Fibroblast of lung (primary cell): ENCODE results near the gene MOXD1. TPM values are rescaled to one million over a fixed set of nuclear protein-coding genes. Genes with fewer than 3 reads are reported as not detected.

ENCODE experiments used
- DNase-seq, 2 donors: peaks; one replicate each; pipeline versions ENCODE4 v3.0.0 to v3.0.0-alpha.2; 2010; ENCODE audit warnings: low read depth in 2 of 2
- H2AFZ ChIP-seq: 2 replicates; pipeline ENCODE4 v1.5.1; 2012; ENCODE audit warnings: low read length, control low read depth, inconsistent platforms
- H3K27ac ChIP-seq: 2 replicates; pipeline ENCODE4 v1.5.1; 2011; ENCODE audit warnings: low read length, control low read depth; ENCODE audit not compliant: insufficient read depth
- H3K27me3 ChIP-seq: 2 replicates; pipeline ENCODE4 v1.5.1; 2011; ENCODE audit warnings: mild to moderate bottlenecking, low read length; ENCODE audit not compliant: control insufficient read depth, insufficient read depth
- H3K36me3 ChIP-seq: 2 replicates; pipeline ENCODE4 v1.5.1; 2011; ENCODE audit warnings: low read length; ENCODE audit not compliant: control insufficient read depth, insufficient read depth
- H3K4me1 ChIP-seq: 2 replicates; pipeline ENCODE4 v1.5.1; 2011; ENCODE audit warnings: low read length; ENCODE audit not compliant: control insufficient read depth, insufficient read depth; ENCODE audit errors: extremely low read depth
- H3K4me2 ChIP-seq: 2 replicates; pipeline ENCODE4 v1.5.1; 2011; ENCODE audit warnings: low read length, control low read depth; ENCODE audit not compliant: insufficient read depth; ENCODE audit errors: extremely low read depth
- H3K4me3 ChIP-seq, 4 experiments: fragments of 200-600 bp in 1 of 4; sonication (generic) in 1 of 4; replicated peaks in 1 of 4; 2 replicates each; pipeline ENCODE4 v1.5.1; 2011 to 2016; ENCODE audit warnings: low read length in 4 of 4, low read depth in 3 of 4, mild to moderate bottlenecking in 3 of 4, control low read depth in 2 of 4, inconsistent platforms in 1 of 4, mixed read lengths in 1 of 4; ENCODE audit not compliant: insufficient read depth in 1 of 4; ENCODE audit errors: control extremely low read depth in 1 of 4
- H3K79me2 ChIP-seq: 2 replicates; pipeline ENCODE4 v1.5.1; 2012; ENCODE audit warnings: mild to moderate bottlenecking, low read length, inconsistent platforms; ENCODE audit not compliant: control insufficient read depth, insufficient read depth
- H3K9ac ChIP-seq: 2 replicates; pipeline ENCODE4 v1.5.1; 2011; ENCODE audit warnings: mild to moderate bottlenecking, low read length, control low read depth; ENCODE audit not compliant: insufficient read depth
- H3K9me3 ChIP-seq: 2 replicates; pipeline ENCODE4 v1.5.1; 2012; ENCODE audit warnings: low read depth, low read length; ENCODE audit not compliant: control insufficient read depth, insufficient read depth
- H4K20me1 ChIP-seq: 2 replicates; pipeline ENCODE4 v1.5.1; 2011; ENCODE audit warnings: low read length; ENCODE audit not compliant: control insufficient read depth, insufficient read depth; ENCODE audit errors: extremely low read depth
- EZH2 ChIP-seq: IDR thresholded peaks from 2 replicates; pipeline ENCODE4 v1.5.1; 2012; ENCODE audit warnings: low read length, control low read depth, mild to moderate bottlenecking; ENCODE audit errors: missing control alignments
- polyA plus RNA-seq, 2 donors: library from polyadenylated mRNA; depleted of rRNA in 1 of 2; stranded (reverse) in 1 of 2; unstranded in 1 of 2; fragments of >200 nt; gene quantifications; 2 replicates each; pipeline ENCODE4 v1.2.1, GENCODE V29; 2011 to 2012; ENCODE audit warnings: missing spikeins in 1 of 2
- total RNA-seq: library from RNA; depleted of rRNA; stranded (reverse); fragments of >200 nt; gene quantifications from 2 replicates; pipeline ENCODE4 v1.2.1, GENCODE V29; 2014
- TF ChIP-seq, protein P1 (sequence below), 2 donors: IDR thresholded peaks in 1 of 2; conservative IDR thresholded peaks in 1 of 2; 1 replicate in 1 of 2; 2 replicates in 1 of 2; pipeline ENCODE4 v1.5.1; 2011 to 2012; ENCODE audit warnings: low read length in 2 of 2, control low read depth in 1 of 2, inconsistent platforms in 1 of 2, low read depth in 1 of 2, mild to moderate bottlenecking in 1 of 2

MOXD1 gene
- total and polyA plus RNA-seq, 2 donors (not counting 1 experiment from before 2014, with no cell fraction given), result 89.8 to 100 TPM

DNA sequence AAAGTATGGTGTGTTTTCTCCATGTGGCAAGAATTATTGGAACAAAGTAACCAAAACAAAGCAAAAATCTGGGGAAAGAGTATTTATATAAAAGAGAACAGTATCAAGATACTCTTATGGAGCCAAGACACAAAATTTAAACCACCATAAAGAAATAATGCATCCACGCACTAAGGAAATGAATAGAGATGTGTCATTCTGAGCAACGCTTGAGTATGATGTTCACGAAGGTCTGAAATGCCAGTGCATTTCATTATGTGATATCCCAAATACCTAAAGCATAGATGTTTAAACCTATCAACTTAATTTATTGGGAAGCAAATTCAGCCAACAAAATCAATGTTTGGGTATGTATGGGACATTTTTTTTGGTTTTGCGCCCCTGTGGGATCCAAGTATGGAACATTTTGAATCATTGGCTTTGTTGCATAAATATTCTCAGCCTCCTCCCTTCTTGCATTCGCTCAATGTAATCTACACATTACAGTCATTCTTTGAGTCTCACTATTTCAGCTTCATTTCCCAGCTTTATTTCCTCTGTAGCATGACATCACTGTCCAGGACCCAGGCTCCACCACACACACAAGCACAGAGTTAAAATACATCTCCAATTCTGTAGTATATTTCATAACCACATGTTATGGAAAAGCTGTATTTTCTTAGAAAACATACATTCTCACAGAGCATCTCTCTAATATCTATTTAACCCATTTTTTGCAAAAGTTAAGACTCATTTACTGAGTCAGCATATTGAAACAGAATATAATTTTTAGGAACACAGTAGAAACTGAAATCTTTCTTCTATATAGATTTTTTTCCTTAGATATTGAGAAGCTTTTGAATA lies 11.6 kb upstream of the MOXD1 start:
- TF ChIP-seq, protein P1, sequence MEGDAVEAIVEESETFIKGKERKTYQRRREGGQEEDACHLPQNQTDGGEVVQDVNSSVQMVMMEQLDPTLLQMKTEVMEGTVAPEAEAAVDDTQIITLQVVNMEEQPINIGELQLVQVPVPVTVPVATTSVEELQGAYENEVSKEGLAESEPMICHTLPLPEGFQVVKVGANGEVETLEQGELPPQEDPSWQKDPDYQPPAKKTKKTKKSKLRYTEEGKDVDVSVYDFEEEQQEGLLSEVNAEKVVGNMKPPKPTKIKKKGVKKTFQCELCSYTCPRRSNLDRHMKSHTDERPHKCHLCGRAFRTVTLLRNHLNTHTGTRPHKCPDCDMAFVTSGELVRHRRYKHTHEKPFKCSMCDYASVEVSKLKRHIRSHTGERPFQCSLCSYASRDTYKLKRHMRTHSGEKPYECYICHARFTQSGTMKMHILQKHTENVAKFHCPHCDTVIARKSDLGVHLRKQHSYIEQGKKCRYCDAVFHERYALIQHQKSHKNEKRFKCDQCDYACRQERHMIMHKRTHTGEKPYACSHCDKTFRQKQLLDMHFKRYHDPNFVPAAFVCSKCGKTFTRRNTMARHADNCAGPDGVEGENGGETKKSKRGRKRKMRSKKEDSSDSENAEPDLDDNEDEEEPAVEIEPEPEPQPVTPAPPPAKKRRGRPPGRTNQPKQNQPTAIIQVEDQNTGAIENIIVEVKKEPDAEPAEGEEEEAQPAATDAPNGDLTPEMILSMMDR (conservative IDR thresholded peaks at IDR 0.05 in 1 of 2, IDR thresholded peaks at IDR 0.05 in 1 of 2; ENCODE audit: low read depth in 1 of 2, low read length in 2 of 2), result no peak
- TF ChIP-seq EZH2, result no peak

DNA sequence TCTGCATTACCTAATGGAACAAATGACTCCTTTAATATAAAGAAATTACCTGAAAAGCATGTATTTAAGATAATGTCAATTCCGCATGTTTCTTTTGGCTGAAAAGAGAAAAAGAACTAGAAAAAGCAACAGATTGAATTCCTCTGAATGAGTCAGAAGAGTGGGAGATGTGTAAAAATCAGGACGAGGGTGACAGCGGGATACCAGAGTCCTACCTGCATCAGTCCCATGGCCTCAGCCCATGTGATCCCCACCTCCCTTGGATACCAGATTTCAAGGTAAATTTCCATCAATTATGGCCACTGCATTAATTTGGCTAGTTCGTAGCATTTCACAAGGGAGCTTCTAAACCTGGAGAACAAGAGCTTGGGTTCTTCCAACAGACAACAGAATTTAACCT lies 10.0 kb upstream of the MOXD1 start:
- Histone ChIP-seq H3K4me3 (no peak overlapping the region), H3K4me1 (no peaks in the 10 kb centered on the region), H3K4me2 (no peak overlapping the region), H4K20me1 (no peaks in the 10 kb centered on the region), H3K79me2 (no peaks in the 10 kb centered on the region), H3K9ac (no peak overlapping the region), H3K36me3 (no peaks in the 10 kb centered on the region), H3K27ac (no peak overlapping the region), H2AFZ (no peak overlapping the region), H3K27me3 (no peaks in the 10 kb centered on the region), H3K9me3 (no peaks in the 10 kb centered on the region)
- no peak for DNase-seq
- TF ChIP-seq, protein P1 (conservative IDR thresholded peaks at IDR 0.05 in 1 of 2, IDR thresholded peaks at IDR 0.05 in 1 of 2; ENCODE audit: low read depth in 1 of 2, low read length in 2 of 2), result no peak
- no peak for TF ChIP-seq EZH2

More for the DNA sequence above, 11.6 kb upstream of the MOXD1 start:
- H2AFZ ChIP-seq, result no peak overlapping the region
- no peaks in the 10 kb centered on the region for H3K36me3 ChIP-seq
- no peaks in the 10 kb centered on the region for H4K20me1 ChIP-seq
- no peak overlapping the region for H3K9ac ChIP-seq
- no peak overlapping the region for H3K4me2 ChIP-seq
- H3K4me1 ChIP-seq, result no peaks in the 10 kb centered on the region
- no peaks in the 10 kb centered on the region for H3K79me2 ChIP-seq
- no peaks in the 10 kb centered on the region for H3K27me3 ChIP-seq
- H3K27ac ChIP-seq, result no peak overlapping the region
- DNase-seq, result peak in 1 of 2 donors; percentile 25
- no peak overlapping the region for H3K4me3 ChIP-seq
- H3K9me3 ChIP-seq, result no peaks in the 10 kb centered on the region

DNA sequence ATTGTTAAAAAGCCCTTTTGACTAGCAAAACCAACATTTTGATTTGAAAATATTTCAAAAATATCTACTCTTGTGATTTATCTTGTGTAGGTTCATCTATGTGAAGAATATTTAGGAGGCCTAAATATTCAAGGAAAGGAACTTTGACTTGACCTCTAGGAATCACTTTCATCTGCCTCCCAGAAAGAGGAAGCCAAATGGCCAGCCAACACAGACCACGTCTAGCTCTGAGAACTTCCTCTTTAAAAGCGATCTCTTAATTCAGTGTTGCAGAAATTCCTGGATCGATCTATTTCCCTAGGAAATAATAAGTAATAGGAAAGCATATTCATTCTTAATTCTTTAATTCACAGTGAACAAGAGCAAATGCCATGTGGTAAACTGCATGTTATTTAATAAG lies 9.6 kb upstream of the MOXD1 start:
- Histone ChIP-seq H3K36me3 (no peaks in the 10 kb centered on the region), H3K27ac (no peak overlapping the region), H3K9me3 (no peaks in the 10 kb centered on the region), H3K4me3 (no peak overlapping the region), H2AFZ (no peak overlapping the region), H3K9ac (no peak overlapping the region), H3K27me3 (no peaks in the 10 kb centered on the region), H4K20me1 (no peaks in the 10 kb centered on the region), H3K4me1 (no peaks in the 10 kb centered on the region), H3K79me2 (no peaks in the 10 kb centered on the region), H3K4me2 (no peak overlapping the region)
- no peak for DNase-seq
- TF ChIP-seq, protein P1 (conservative IDR thresholded peaks at IDR 0.05 in 1 of 2, IDR thresholded peaks at IDR 0.05 in 1 of 2; ENCODE audit: low read depth in 1 of 2, low read length in 2 of 2), result no peak
